Measurements from ENCODE around the gene RHOT1.
A peak's percentile ranks its signal among the peaks of the same experiment; 100 is the strongest.

RHOT1 gene

DNA sequence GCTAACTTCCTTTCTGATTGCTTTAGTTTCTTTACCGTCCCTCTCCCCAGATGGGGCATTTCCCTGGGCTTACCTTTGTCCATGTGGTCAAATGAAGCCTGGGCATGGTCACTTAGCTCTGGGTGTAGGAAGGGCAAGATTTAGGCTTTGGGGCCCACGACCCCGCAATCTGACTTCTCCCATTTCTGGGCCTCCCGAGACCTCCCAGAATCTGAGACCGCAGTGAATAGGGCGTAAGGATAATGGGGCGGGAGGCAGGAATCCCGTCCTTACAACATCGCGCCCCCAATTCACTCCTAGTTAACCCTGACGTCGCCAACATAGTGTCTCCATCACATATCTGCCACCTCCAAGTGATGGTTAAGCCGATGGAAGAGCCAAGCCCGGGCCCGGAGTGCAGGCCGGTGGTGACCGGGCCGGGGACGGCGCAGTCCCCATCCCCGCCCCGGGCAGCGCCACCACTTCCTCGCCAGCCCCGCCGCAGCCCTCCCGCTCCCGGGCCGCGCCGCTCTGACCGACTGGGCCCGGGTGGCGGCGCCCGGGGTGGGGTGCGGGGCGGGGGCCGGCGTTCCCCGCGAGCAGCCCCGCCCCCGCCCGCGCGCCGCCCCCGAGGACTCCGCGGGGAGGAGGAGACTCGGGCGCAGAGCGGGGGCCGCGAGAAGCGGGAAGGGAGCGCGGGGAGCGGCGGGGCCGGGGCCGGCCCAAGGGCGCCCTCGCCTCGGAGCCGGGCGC is 123.1 kb downstream of the RHOT1 start, which contains the start of gene RHBDL3 (continued):
- no peak for TF ChIP-seq RARB (CRISPR knock-in tag; IDR thresholded peaks at IDR 0.05)
- TF ChIP-seq TCF4 (CRISPR knock-in tag; IDR thresholded peaks at IDR 0.05; ENCODE audit: borderline replicate concordance): no peak

DNA sequence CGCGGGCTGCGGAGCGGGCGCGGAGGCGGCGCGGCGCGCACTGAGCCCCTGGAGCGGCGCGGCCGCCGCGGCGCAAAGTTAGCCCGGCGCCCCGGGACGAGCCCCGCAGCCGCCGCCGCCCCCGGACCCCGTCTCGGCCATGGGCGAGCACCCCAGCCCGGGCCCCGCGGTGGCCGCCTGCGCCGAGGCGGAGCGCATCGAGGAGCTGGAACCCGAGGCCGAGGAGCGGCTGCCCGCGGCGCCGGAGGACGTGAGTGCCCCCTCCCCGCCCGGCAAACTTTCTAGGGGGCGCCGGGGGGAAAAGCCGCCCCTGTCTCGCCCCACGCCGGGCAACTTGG is 123.7 kb downstream of the RHOT1 start:
- no peak for ATAC-seq
- TF ChIP-seq ISL1 (CRISPR knock-in tag; IDR thresholded peaks at IDR 0.05) (no peak), ESRRG (CRISPR knock-in tag; IDR thresholded peaks at IDR 0.05) (no peak), ZNF565 (CRISPR knock-in tag; conservative IDR thresholded peaks at IDR 0.05; ENCODE audit: low read depth) (no peak), PPARA (CRISPR knock-in tag; IDR thresholded peaks at IDR 0.05; ENCODE audit: borderline replicate concordance) (no peak)
- TF ChIP-seq, protein P1, sequence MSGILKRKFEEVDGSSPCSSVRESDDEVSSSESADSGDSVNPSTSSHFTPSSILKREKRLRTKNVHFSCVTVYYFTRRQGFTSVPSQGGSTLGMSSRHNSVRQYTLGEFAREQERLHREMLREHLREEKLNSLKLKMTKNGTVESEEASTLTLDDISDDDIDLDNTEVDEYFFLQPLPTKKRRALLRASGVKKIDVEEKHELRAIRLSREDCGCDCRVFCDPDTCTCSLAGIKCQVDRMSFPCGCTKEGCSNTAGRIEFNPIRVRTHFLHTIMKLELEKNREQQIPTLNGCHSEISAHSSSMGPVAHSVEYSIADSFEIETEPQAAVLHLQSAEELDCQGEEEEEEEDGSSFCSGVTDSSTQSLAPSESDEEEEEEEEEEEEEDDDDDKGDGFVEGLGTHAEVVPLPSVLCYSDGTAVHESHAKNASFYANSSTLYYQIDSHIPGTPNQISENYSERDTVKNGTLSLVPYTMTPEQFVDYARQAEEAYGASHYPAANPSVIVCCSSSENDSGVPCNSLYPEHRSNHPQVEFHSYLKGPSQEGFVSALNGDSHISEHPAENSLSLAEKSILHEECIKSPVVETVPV (CRISPR knock-in tag; IDR thresholded peaks at IDR 0.05): no peak

DNA sequence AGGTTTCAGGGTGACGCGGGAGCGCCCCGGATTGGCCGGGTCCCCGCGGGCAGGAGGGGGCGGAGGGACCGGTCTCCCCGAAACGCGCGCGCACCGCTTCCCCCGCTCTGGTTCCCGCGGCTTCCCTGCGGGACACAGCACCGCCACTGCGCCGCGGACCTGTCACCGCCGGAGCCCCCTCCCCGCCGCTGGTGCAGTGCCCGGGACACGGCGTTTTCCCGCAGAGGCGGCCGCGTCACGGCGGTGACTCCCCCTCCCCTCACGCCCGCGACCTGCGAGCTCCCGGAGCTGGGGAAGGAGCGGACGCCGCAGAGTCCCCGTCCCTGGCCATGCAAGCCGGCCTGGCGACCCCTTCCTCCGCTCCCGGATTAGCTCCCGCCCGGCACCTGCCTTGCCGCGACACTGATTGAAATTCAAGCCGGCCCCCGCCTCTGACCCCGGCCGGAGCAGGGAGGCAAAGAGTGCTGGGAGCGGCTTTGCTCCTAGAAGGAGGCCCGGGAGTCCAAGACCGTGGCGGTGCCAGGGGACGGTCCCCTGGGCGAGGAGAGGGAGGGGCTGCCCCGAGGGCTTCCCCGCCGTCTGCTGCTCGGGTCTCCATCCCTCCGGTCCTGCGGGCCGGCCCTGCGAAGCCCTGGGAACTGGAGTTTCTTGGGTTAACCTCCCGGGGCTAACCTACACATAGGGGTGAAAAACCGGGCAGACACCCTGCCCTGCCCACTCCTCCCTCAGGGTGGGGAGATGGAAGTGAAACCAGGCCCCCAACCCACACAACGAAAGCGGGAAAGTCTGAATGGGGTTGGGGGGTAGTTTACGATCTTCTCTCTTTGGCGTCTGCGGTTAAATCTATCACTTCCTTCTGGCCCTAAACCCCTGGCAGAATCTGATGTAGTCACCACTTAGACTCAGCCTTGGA is 124.3 kb downstream of the RHOT1 start:
- TF ChIP-seq ZFP3 (CRISPR knock-in tag; IDR thresholded peaks at IDR 0.05): no peak
- peak; percentile 30 for ATAC-seq

- no peak for ATAC-seq
- no peak for TF ChIP-seq RARB (CRISPR knock-in tag; IDR thresholded peaks at IDR 0.05)
- no peak for TF ChIP-seq BACH2 (CRISPR knock-in tag; IDR thresholded peaks at IDR 0.05; ENCODE audit: borderline replicate concordance)
- no peak for TF ChIP-seq TOX (CRISPR knock-in tag; IDR thresholded peaks at IDR 0.05; ENCODE audit: borderline replicate concordance)
- no peak for TF ChIP-seq POU6F1 (CRISPR knock-in tag; IDR thresholded peaks at IDR 0.05; ENCODE audit: borderline replicate concordance, low read depth)
- TF ChIP-seq PATZ1 (CRISPR knock-in tag; IDR thresholded peaks at IDR 0.05; ENCODE audit: borderline replicate concordance): no peak
Observed at GRCh38 chr17:32267690-32268205, 125.4 kb downstream of the RHOT1 start.

- no peak for TF ChIP-seq PATZ1 (CRISPR knock-in tag; IDR thresholded peaks at IDR 0.05; ENCODE audit: borderline replicate concordance)
- no peak for TF ChIP-seq PPARA (CRISPR knock-in tag; IDR thresholded peaks at IDR 0.05; ENCODE audit: borderline replicate concordance)
- no peak for TF ChIP-seq OSR1 (CRISPR knock-in tag; IDR thresholded peaks at IDR 0.05)
- no peak for TF ChIP-seq ZNF70 (CRISPR knock-in tag; IDR thresholded peaks at IDR 0.05)
- TF ChIP-seq CSDC2 (CRISPR knock-in tag; IDR thresholded peaks at IDR 0.05): no peak
- TF ChIP-seq ZNF565 (CRISPR knock-in tag; conservative IDR thresholded peaks at IDR 0.05; ENCODE audit: low read depth): no peak
- no peak for TF ChIP-seq POU6F1 (CRISPR knock-in tag; IDR thresholded peaks at IDR 0.05; ENCODE audit: borderline replicate concordance, low read depth)
- TF ChIP-seq ZNF8 (CRISPR knock-in tag; IDR thresholded peaks at IDR 0.05): no peak
- TF ChIP-seq TCF4 (CRISPR knock-in tag; IDR thresholded peaks at IDR 0.05; ENCODE audit: borderline replicate concordance): no peak
- no peak for TF ChIP-seq BACH2 (CRISPR knock-in tag; IDR thresholded peaks at IDR 0.05; ENCODE audit: borderline replicate concordance)
- TF ChIP-seq CREB5 (CRISPR knock-in tag; IDR thresholded peaks at IDR 0.05; ENCODE audit: low read depth): no peak
- no peak for TF ChIP-seq ARNTL (CRISPR knock-in tag; IDR thresholded peaks at IDR 0.05; ENCODE audit: borderline replicate concordance, low read depth)
- TF ChIP-seq ESRRG (CRISPR knock-in tag; IDR thresholded peaks at IDR 0.05): no peak
- TF ChIP-seq SNAI2 (CRISPR knock-in tag; IDR thresholded peaks at IDR 0.05): no peak
- no peak for TF ChIP-seq ISL1 (CRISPR knock-in tag; IDR thresholded peaks at IDR 0.05)
- TF ChIP-seq RARB (CRISPR knock-in tag; IDR thresholded peaks at IDR 0.05): no peak
Observed at GRCh38 chr17:32268734-32269288, 126.5 kb downstream of the RHOT1 start.

More at GRCh38 chr17:32268734-32269288, 126.5 kb downstream of the RHOT1 start:
- no peak for ATAC-seq

Measured in SK-N-SH treated with all-trans-retinoic acid at 6 μM for 48 hours (cell line).